ENCODE data around the gene APBA2.

The APBA2 gene

GRCh38 chr15:28995705-28996104 lies 109.9 kb downstream of the APBA2 start:
- Histone ChIP-seq H3K4me1 (ENCODE audit: insufficient read depth, low read length, severe bottlenecking) (no peaks in the 10 kb centered on the region), H3K4me2 (ENCODE audit: low read length) (no peak overlapping the region)

DNA sequence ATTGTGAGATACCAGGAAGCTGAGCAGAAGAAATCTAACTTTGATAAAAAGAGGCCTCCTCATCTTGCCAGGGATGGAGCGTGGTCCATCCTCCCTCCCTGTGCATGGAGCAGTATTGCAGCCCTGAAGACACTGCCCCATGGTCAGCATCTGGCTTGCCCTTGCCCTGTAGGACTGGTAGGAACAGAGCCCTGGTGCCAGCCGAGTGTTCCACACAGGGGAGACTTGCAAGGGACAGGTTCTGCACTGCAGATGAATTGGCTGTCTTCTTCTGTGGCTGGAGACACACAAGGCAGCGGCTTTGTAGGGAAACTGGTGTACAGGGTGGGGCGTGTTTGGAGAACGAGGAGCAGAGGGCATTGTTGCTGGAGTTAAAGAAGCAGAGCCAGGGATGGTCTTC lies 110.5 kb downstream of the APBA2 start:
- no peaks in the 10 kb centered on the region for H3F3A ChIP-seq (ENCODE audit: insufficient read depth, low read length)
- no peaks in the 10 kb centered on the region for H3K36me3 ChIP-seq (ENCODE audit: insufficient read depth, low read length)
- H4K20me1 ChIP-seq (ENCODE audit: insufficient read depth, low read length): no peaks in the 10 kb centered on the region
- no peak overlapping the region for H3K9ac ChIP-seq (ENCODE audit: low read length)
- H3K4me3 ChIP-seq (ENCODE audit: low read depth, low read length, poor library complexity, severe bottlenecking): no peak overlapping the region
- no peaks in the 10 kb centered on the region for H3K79me2 ChIP-seq (ENCODE audit: insufficient read depth, low read length)
- H3K27me3 ChIP-seq (ENCODE audit: insufficient read depth, low read length): no peaks in the 10 kb centered on the region
- H3K27ac ChIP-seq (ENCODE audit: low read depth, low read length, poor library complexity, severe bottlenecking): no peak overlapping the region
- H3K9me3 ChIP-seq (ENCODE audit: low read length): no peaks in the 10 kb centered on the region
- H3K4me1 ChIP-seq (ENCODE audit: insufficient read depth, low read length, severe bottlenecking): no peaks in the 10 kb centered on the region
- H3K4me2 ChIP-seq (ENCODE audit: low read length): no peak overlapping the region
- H3K9me2 ChIP-seq (ENCODE audit: low read depth, low read length): no peaks in the 10 kb centered on the region
- H2AFZ ChIP-seq (ENCODE audit: low read length): no peak overlapping the region
- TF ChIP-seq CTCF (IDR thresholded peaks at IDR 0.05; ENCODE audit: low read length) (no peak), EZH2 (IDR thresholded peaks at IDR 0.05; ENCODE audit: borderline replicate concordance, low read length) (no peak)

More at GRCh38 chr15:28995705-28996104, 109.9 kb downstream of the APBA2 start:
- no peaks in the 10 kb centered on the region for H4K20me1 ChIP-seq (ENCODE audit: insufficient read depth, low read length)
- no peaks in the 10 kb centered on the region for H3K9me3 ChIP-seq (ENCODE audit: low read length)
- H3K79me2 ChIP-seq (ENCODE audit: insufficient read depth, low read length): no peaks in the 10 kb centered on the region
- no peak overlapping the region for H3K27ac ChIP-seq (ENCODE audit: low read depth, low read length, poor library complexity, severe bottlenecking)
- no peak for TF ChIP-seq EZH2 (IDR thresholded peaks at IDR 0.05; ENCODE audit: borderline replicate concordance, low read length)
- no peak for TF ChIP-seq CTCF (IDR thresholded peaks at IDR 0.05; ENCODE audit: low read length)
- H3K36me3 ChIP-seq (ENCODE audit: insufficient read depth, low read length): no peaks in the 10 kb centered on the region
- no peaks in the 10 kb centered on the region for H3K27me3 ChIP-seq (ENCODE audit: insufficient read depth, low read length)
- H3K9ac ChIP-seq (ENCODE audit: low read length): no peak overlapping the region
- no peaks in the 10 kb centered on the region for H3K9me2 ChIP-seq (ENCODE audit: low read depth, low read length)
- H3K4me3 ChIP-seq (ENCODE audit: low read depth, low read length, poor library complexity, severe bottlenecking): no peak overlapping the region
- no peaks in the 10 kb centered on the region for H3F3A ChIP-seq (ENCODE audit: insufficient read depth, low read length)
- H2AFZ ChIP-seq (ENCODE audit: low read length): no peak overlapping the region

- Histone ChIP-seq H3K36me3 (ENCODE audit: insufficient read depth, low read length) (no peaks in the 10 kb centered on the region), H3K9ac (ENCODE audit: low read length) (no peak overlapping the region)
Measured at GRCh38 chr15:28996953-28997352, 111.2 kb downstream of the APBA2 start.

More at GRCh38 chr15:28996953-28997352, 111.2 kb downstream of the APBA2 start:
- Histone ChIP-seq H3K27ac (ENCODE audit: low read depth, low read length, poor library complexity, severe bottlenecking) (no peak overlapping the region), H3K79me2 (ENCODE audit: insufficient read depth, low read length) (no peaks in the 10 kb centered on the region), H3K9me3 (ENCODE audit: low read length) (no peaks in the 10 kb centered on the region), H3K4me2 (ENCODE audit: low read length) (no peak overlapping the region), H3F3A (ENCODE audit: insufficient read depth, low read length) (no peaks in the 10 kb centered on the region), H3K9me2 (ENCODE audit: low read depth, low read length) (no peaks in the 10 kb centered on the region), H3K27me3 (ENCODE audit: insufficient read depth, low read length) (no peaks in the 10 kb centered on the region), H4K20me1 (ENCODE audit: insufficient read depth, low read length) (no peaks in the 10 kb centered on the region), H3K4me1 (ENCODE audit: insufficient read depth, low read length, severe bottlenecking) (no peaks in the 10 kb centered on the region), H2AFZ (ENCODE audit: low read length) (no peak overlapping the region), H3K4me3 (ENCODE audit: low read depth, low read length, poor library complexity, severe bottlenecking) (no peak overlapping the region)
- TF ChIP-seq CTCF (IDR thresholded peaks at IDR 0.05; ENCODE audit: low read length): no peak
- no peak for TF ChIP-seq EZH2 (IDR thresholded peaks at IDR 0.05; ENCODE audit: borderline replicate concordance, low read length)

Data from OCI-LY1 (cell line).